GM18498 (cell line): ENCODE measurements around the gene GPR45.
A peak's percentile ranks its signal among the peaks of the same experiment; 100 is the strongest.
"Not testable (repeated sequence)": the region's sequence is repeated elsewhere in the genome, so short reads cannot be mapped to it uniquely, and the experiment has no call there.

Source experiments
- ATAC-seq: cut with Tn5 transposase; IDR thresholded peaks from one replicate; pipeline ENCODE4 v1.9.1; 2021; ENCODE audit warnings: mild to moderate bottlenecking, moderate library complexity; ENCODE audit not compliant: unreplicated experiment

The GPR45 gene, protein sequence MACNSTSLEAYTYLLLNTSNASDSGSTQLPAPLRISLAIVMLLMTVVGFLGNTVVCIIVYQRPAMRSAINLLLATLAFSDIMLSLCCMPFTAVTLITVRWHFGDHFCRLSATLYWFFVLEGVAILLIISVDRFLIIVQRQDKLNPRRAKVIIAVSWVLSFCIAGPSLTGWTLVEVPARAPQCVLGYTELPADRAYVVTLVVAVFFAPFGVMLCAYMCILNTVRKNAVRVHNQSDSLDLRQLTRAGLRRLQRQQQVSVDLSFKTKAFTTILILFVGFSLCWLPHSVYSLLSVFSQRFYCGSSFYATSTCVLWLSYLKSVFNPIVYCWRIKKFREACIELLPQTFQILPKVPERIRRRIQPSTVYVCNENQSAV

DNA sequence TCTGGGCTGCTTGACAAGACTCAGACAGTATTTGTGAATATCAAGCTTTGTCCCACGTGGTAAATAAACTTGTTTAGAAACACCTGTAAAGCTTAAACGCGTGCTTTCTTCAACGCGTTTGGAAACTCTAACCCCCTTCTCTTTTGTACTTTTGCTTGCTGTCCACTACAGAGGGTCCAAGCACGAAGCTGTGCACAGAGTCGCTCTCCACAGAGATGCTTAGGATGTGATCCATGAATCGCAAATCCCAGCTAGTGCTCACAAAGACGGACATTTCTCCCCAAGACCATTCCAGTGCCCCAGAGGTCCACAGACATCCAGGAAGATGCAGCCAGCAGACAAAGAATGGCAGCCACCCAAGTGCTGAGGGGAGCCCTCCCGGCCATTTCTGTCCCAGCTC lies at the start of gene GPR45:
Gene GPR45, plus strand, starts transcription at position 301 of the 400 bp plus-strand sequence. CDS start 116 bp downstream, outside the sequence.
- no peak for ATAC-seq

DNA sequence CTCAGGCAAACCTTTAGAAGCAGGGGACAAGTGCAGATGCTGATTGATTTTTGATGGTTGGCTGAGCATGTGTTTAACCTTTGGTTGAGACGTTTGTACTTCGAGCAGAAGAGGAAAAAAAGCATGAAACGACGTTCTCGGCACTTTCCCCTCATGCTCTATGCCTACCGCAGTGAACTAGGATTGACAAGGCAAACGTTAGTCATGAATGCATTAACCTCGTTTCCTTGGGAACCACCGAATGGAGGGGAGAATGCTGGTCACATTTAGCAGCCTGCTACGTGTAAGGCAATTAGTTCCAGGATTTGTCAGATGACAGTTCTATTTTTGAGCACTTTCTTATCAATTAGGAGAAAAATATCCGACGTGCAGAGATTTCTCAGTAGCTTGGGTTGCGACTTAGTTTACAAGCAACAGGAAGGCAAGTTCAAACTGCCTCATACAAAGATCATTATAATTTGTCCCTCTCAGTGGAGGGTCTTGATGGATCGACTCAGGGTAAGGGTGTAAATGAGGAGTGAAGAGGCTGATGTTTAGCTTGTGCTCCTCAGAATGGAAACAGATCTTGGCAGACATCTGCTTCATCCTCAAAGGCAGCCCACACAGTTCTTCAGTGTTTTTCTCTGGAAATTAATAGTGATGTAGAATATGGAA lies 47.4 kb upstream of the GPR45 start:
- ATAC-seq = no peak

DNA sequence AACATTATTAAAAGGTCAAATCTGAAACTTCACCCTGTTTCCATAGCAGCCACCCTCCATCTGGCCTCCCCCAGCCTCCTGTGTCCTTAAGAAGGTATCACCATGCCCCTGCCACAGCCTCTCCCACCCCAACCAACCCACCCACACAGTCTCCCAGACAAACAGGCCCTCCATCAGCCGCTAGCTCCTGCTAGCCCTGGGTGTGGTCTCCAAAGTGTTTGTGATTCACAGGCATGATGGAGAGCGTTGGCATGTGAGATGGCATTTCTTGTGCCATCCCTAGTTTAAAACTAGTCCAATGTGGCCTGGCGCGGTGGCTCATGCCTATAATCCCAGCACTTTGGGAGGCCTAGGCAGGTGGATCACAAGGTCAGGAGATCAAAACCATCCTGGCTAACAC lies 44.9 kb upstream of the GPR45 start:
- ATAC-seq = no peak

DNA sequence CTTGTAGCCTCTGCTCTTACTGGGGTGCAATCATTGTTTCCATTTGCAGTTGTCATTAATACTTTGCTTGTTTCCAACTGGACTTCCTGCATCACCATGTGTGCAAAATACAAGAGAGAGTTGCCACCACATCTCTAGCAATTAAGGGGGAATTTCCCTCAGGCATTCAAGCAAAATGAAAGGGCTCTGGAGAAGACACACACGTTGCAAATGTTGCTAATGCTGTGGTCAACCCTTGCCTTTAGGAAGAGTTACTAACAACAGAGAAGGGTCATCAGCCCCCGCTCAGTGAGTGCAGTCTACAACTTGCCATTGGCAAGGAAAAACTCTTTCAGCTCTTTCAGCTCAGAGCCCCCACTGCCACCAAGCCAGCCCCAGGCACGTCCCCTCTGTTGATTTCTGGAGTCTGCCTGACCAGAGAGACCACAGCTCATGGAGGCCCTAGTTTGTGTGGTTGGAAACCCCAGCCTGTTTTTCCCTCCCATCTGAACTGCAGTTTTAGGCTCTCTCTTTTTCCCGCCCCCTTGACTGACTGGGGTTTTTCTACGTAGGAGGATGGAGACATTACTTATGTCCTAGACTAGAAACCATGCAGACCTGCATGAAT lies 25.9 kb upstream of the GPR45 start:
- no peak for ATAC-seq

DNA sequence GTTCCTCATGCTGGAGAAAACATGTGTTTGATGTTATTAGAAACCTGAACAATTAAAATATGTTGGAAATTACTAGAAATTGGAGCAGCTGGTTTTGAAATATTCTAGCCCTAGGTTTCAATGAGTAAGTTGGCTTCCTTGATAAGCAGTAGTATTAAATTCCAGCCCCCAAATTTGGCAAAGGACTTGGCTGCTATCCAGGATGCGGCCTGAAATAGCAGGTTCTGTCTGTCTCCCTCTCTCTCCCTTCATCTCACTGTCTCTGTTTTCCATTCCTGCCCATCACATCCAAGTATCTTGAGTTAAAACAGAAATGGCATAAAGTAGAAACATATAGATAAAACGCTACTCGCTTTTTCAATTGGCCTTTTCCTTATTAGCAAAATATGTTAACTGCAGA lies 20.9 kb upstream of the GPR45 start:
- no peak for ATAC-seq

DNA sequence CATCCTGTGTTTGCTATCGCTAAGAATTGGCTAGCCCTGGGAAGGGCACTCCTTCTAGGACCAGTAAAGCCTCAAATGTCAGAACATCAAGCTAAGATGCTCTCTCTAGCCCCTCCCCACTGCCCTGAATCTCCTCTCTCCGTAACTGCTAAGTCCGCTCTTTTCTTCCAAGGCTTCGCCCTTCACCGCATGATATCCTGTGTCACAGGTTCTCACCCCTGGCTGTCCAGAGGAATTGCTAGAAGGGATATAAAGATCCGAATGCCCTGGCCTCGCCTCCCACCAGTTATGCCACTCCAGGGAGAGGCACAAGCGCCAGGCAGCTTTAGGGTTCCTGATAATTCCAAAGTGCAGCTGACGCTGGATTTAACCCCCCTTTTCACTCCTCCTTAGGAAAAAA lies 17.1 kb upstream of the GPR45 start:
- ATAC-seq = no peak

DNA sequence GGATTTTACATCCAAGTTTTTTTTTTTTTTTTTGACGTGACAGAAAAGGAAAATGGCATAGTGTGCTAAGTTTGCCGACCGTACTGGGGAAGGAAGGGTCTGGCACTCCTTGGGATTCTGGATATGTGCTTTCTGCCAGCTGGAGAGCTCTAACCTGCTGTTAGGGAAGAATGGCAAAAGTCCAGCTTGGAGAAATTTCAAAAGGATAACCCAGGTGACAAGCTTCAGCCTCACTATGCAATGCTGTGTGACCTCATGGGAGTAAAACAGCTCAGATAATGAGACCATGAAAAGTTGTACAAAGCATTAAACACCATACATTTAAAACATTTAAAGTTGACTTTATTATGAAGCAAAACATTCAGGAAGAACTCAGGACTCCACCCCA lies 10.3 kb upstream of the GPR45 start:
- ATAC-seq = no peak

DNA sequence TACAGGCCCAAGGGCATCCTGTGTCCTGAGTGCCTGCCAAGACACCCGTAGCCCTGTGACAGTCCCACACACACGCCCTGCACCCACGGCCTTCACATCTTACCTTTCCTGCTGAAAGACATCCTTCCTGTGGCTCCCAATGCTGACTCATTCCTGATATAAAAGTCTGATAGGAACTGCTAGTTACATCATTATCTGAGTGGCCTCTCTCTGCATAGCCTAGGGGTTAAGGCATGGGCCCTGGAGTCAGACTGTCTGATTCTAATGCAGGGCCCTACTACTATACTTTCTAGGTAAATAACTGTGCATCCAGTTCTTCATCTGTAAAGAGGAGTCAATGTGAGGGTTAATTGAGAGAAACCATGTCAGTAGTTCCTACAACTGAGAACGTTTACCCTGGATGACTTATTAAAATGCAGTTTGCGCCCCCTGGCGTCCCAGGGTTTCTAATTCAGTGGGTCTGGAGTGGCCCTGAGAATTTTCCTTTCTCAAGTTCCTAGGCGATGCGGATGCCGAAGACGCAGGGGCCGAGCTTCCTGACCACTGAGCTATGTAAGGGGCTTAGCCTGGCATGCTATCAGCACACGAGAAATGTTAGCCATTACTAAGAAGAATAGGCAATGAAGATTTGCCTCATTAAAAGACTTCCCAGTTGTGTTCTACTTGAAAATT lies 6.0 kb upstream of the GPR45 start:
- peak; percentile 60 for ATAC-seq

DNA sequence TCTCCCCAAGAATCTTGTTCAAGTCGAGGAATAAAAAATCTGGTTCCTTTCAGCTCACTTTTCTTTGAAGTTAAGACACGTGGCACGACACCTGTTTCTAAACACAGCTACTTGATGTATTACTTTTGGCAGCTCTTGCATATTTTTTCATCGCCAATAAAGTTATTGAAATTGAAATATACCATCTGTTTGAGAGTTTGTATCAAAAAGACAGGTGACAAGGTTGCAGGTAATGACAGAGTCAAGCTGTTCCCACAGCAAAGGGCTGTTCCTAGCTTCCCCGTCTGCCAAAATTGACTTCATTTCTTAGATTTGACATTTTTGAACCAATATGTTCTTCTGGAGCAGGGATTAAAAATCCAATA lies 5.5 kb upstream of the GPR45 start:
- no peak for ATAC-seq

DNA sequence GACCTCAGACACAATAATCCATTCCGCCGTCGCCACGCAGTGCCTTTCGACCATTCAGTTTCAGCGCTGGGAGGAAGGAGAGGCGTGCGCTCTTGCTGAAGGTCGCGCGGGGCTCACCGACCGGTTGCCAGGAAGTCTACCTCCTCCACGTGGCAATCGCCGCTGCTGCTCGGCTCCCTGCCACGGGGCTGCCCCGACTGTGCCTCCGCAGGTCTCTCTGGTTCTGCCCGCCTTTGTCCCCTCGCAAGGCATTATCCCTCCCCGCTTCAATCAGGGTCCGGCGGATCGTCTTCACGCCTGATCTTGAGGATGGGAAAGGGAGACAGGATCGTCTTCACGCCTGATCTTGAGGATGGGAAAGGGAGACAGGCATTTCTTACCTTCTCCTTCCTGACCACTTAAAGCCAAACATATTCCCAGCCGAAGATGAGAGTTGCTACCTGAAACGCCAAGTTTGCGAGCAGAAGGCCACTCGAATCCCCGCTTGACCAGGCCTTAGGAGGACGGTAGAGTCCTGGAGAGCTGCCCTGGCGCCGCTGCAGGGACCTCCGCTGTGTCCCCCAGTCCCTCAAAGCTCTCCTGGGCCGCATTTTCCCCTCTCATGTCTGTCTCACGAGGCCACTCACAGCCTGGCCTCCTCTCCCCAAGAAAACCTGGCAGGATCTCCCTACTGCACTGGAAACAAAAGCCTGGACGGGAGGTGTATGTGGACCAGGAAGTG lies 4.3 kb upstream of the GPR45 start:
- ATAC-seq = no peak

DNA sequence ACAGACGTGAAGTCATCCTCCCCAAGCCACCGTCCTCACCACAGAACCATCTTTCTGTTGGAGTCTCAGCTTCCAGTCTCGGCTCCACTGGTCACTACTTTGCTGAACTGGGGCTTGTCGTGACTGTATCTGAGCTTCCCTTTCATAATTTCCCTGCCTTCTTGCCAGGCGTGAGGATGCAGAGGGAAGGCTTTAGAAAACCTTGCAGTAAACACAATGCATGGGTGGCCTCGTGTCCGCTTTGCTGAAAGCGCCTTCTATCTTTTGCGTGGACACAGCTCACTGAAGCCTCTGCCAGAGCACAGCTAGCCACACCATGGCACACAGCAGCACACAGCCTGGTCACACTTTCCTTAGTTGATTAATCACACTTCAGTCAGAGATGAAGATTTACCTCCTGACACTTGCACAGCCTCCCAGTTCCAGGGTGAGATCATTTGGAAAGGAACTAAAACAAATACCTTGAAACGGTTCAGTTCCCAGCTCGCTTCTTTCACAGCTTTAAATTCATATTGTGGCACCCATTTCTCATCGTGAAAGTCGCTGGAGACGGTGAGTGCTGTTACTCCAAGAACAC lies 2.8 kb upstream of the GPR45 start:
- no peak for ATAC-seq

DNA sequence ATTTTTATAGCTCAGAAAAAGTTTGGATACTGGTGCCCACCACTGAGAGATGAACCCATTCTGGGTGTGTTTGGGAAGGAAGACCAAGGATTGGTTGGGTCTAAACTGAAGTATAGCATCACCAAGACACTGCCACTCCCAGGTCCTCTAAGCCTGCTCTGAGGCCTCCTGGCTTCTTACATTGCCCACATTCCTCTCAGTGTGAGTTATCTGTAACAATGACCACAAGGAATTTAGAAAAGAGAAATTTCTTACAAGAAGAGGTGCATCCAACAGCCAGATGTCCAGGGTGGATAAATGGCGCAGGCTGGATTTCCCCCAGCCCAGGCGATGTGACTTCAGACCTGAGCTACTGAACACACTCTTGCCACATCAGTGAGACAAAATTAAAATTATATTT lies 1.6 kb upstream of the GPR45 start:
- ATAC-seq = no peak

DNA sequence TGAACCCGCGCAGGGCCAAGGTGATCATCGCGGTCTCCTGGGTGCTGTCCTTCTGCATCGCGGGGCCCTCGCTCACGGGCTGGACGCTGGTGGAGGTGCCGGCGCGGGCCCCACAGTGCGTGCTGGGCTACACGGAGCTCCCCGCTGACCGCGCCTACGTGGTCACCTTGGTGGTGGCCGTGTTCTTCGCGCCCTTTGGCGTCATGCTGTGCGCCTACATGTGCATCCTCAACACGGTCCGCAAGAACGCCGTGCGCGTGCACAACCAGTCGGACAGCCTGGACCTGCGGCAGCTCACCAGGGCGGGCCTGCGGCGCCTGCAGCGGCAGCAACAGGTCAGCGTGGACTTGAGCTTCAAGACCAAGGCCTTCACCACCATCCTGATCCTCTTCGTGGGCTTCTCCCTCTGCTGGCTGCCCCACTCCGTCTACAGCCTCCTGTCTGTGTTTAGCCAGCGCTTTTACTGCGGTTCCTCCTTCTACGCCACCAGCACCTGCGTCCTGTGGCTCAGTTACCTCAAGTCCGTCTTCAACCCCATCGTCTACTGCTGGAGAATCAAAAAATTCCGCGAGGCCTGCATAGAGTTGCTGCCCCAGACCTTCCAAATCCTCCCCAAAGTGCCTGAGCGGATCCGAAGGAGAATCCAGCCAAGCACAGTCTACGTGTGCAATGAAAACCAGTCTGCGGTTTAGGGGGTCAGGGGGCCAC lies 897 bp downstream of the GPR45 start:
- no peak for ATAC-seq

DNA sequence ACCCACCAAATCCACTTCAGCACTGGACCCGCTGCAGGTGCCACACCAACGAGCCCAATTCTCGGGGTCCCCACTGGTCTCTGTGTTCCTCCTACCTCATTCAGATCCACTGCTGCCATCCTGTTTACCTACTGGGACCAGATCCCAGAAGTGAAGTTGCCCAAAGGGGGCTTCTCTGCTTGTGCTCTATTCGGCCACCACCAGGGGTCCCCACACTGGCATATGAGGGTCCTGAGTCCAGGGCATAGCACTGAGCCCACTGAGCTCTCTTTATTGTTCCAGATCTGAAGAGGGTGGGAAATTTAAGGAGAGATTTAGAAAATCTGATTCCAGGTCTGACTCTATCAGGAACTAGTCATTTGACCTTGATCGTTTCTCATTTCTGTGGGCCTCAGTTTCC lies 2.4 kb downstream of the GPR45 start:
- ATAC-seq = no peak

DNA sequence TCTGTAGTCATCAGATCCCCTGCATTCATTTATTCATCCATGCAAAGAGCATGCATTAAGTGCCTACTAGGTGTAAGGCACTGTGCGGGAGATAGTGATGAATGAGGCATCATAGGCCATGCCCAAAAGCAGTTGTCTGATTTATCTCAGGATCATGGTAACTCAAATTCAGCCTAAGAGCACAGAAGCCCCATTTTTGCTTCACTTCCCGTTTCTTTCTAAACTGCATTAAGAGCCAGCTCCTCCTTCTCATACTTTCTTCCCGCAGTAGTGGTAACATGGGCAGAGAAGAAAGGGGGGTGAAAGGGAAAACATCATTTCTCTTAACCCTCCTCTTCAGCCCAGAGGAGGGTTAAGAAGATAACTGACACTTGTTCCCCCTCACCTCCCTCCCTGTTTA lies 2.9 kb downstream of the GPR45 start:
- no peak for ATAC-seq

DNA sequence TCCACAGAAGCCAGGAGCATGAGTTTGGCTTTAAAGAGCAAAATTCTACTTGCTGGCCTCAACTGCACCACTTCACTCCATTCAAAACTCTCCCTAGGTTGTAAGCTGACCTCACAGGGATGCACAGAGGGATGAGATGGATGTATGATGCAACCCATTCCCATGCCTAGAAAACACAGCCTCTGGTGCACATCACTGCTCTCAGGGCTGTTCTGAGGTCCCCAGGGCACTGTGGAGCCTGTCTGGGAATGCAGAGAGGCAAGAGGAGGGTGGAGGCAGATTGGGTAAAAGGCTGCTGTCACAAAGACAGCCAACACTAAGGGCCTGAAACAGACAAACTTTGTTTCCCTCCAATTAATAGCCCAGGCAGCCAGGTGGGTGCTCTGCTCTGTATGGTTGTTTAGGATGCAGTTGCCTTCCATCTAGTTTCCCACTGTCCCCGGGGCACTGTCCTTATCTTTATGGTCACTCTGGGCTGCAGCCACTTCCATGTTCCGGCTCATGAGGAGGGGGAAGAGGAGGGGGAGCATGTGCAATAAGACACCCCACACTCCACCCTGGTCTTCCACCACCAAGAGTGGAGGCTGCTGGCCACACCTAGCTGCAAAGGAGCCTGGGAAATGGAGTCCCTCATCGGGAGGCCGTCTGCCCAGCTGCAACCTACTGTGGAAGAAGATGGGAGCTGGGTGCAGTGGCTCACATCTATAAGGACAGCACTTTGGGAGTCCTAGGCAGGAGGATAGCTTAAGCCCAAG lies 7.0 kb downstream of the GPR45 start:
- no peak for ATAC-seq

DNA sequence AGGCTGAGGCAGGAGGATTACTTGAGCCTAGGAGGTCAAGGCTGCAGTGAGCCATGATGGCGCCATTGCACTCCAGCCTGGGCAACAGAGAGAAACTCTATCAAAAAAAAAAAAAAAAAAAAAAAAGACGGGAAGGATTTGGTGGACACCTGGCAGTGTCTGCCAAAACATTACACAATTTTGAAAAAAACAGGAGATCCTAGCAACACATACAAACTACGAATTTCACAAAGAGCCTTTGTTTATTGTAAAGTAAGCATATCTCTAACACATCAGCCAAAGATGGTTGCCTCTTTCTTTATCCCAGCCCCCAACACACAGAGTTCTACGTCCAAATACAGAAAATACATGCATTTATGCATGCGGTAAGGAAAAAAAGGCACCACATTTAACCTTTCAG lies 7.6 kb downstream of the GPR45 start:
- ATAC-seq = no peak

DNA sequence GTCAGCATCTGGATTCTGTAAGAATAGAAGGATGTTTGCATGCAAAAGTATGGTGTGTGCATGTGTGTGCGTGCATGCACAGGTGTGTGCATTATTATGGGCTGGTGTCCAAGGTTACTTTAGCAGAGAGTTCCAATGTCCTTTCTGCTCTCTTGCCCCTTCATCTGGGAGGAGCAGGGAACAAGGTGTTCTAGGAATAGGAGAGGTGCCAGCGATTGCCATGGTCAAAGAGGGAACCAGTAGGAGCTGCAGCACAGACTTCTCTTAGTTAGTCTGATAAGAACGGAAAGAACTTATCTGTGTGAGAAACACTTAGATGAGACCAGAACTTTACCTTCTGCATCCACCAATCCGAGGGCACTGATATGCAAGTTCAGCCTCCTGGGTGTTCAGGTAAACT lies 8.3 kb downstream of the GPR45 start:
- ATAC-seq = no peak

DNA sequence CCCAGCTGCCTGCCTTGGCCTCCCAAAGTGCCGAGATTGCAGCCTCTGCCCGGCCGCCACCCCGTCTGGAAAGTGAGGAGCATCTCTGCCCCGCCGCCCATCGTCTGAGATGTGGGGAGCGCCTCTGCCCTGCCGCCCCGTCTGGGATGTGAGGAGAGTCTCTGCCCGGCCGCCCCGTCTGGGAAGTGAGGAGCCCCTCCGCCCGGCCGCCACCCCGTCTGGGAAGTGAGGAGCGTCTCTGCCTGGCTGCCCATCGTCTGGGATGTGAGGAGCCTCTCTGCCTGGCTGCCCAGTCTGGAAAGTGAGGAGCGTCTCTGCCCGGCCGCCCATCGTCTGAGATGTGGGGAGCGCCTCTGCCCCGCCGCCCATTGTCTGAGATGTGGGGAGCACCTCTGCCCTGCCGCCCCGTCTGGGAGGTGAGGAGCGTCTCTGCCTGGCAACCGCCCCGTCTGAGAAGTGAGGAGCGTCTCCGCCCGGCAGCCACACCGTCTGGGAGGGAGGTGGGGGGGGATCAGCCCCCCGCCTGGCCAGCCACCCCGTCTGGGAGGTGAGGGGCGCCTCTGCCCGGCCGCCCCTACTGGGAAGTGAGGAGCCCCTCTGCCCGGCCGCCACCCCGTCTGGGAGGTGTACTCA lies 9.6 kb downstream of the GPR45 start:
- not testable (repeated sequence) for ATAC-seq
